Karpas-422 (cell line): ENCODE results near the gene MIER2. TPM values are rescaled to one million over a fixed set of nuclear protein-coding genes. Genes with fewer than 3 reads are reported as not detected.
"Not testable (repeated sequence)": the region's sequence is repeated elsewhere in the genome, so short reads cannot be mapped to it uniquely, and the experiment has no call there.

Experiments
- DNase-seq: peaks from one replicate; pipeline ENCODE4 v3.0.0-alpha.2; 2015
- H2AFZ ChIP-seq: fragments of 200-600 bp; sonication (generic); 2 replicates; pipeline ENCODE4 v1.6.1; 2014; ENCODE audit warnings: antibody characterized with exemption, low read length, mixed read lengths
- H3K27ac ChIP-seq: fragments of 200-600 bp; sonication (generic); 2 replicates; pipeline ENCODE4 v1.5.1; 2014; ENCODE audit warnings: mild to moderate bottlenecking, low read length, moderate library complexity
- H3K27me3 ChIP-seq: fragments of 200-600 bp; sonication (generic); 2 replicates; pipeline ENCODE4 v1.6.1; 2014; ENCODE audit warnings: low read length, mixed read lengths
- H3K36me3 ChIP-seq: fragments of 200-600 bp; sonication (generic); 2 replicates; pipeline ENCODE4 v1.6.1; 2014; ENCODE audit warnings: low read length, mixed read lengths; ENCODE audit not compliant: insufficient read depth
- H3K4me1 ChIP-seq: fragments of 200-600 bp; sonication (generic); 2 replicates; pipeline ENCODE4 v1.6.1; 2014; ENCODE audit warnings: mild to moderate bottlenecking, low read length, mixed read lengths
- H3K4me2 ChIP-seq: fragments of 200-600 bp; sonication (generic); 2 replicates; pipeline ENCODE4 v1.6.1; 2014; ENCODE audit warnings: low read length, low read depth, mild to moderate bottlenecking; ENCODE audit not compliant: poor library complexity, severe bottlenecking
- H3K4me3 ChIP-seq: fragments of 200-600 bp; sonication (generic); 2 replicates; pipeline ENCODE4 v1.5.1; 2014; ENCODE audit warnings: mild to moderate bottlenecking, antibody characterized with exemption, low read length, mixed read lengths
- H3K79me2 ChIP-seq: fragments of 200-600 bp; sonication (generic); 2 replicates; pipeline ENCODE4 v1.6.1; 2014; ENCODE audit warnings: mild to moderate bottlenecking, low read length, mixed read lengths
- H3K9ac ChIP-seq: fragments of 200-600 bp; sonication (generic); 2 replicates; pipeline ENCODE4 v1.6.0; 2014; ENCODE audit warnings: low read length
- H3K9me2 ChIP-seq: fragments of 200-600 bp; sonication (generic), shearing (Covaris generic); replicated peaks from 2 replicates; pipeline ENCODE4 v1.6.0; 2014; ENCODE audit warnings: mild to moderate bottlenecking, low read length, moderate library complexity; ENCODE audit not compliant: insufficient read depth
- H3K9me3 ChIP-seq: fragments of 300-700, 200-600 bp; sonication (generic); 2 replicates; pipeline ENCODE4 v1.6.1; 2014; ENCODE audit warnings: low read length, mixed read lengths
- H4K20me1 ChIP-seq: fragments of 200-600 bp; sonication (generic); 2 replicates; pipeline ENCODE4 v1.6.1; 2014; ENCODE audit warnings: mild to moderate bottlenecking, antibody characterized with exemption, low read length, low read depth; ENCODE audit not compliant: insufficient read depth
- total RNA-seq: library from RNA; depleted of rRNA; stranded (reverse); fragments of >200 nt; shearing (Covaris generic); gene quantifications from 2 replicates; pipeline ENCODE4 v1.2.3, GENCODE V29; 2014; ENCODE audit warnings: low replicate concordance

Gene MIER2
- total RNA-seq, 1 experiment from 2014 or later = 15.3 TPM

DNA sequence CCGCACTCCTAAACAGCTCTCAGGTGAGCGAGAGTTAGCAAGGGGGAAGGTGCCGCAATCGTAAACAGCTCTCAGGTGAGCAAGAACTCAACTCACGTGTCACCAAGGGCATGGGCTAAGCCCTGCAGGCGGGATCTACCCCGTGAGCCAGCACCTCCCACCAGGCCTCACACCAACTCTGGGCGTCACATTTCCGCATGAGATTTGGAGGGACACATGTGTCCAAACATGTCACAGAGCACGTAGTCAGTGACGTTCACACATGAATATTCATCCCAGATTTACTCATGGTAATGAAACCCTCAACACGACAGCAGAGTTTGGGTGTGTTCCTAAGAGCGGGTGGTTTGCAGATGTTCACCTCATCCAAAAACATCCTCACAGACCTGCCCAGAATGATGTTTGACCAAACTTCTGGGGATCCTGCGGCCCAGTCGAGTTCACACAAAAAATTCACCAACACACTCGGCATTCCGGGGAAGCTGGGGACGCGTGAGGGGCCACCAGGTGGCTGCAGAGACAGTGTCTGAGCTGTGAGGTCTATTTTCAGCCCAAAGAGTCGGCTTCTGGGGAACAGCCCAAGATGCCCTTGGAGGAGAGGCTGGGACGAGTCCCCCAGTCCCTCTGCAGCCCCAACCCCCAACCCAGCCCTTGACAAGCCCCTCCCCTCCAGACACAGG is 44.8 kb upstream of the MIER2 start:
- H3K27me3 ChIP-seq = no peaks in the 10 kb centered on the region
- H3K4me2 ChIP-seq = no peak overlapping the region
- no peak overlapping the region for H2AFZ ChIP-seq
- peaks cover 13% of the 10 kb centered on the region; the same call in 1 of the 2 replicates for H3K9me3 ChIP-seq
- no peaks in the 10 kb centered on the region for H3K36me3 ChIP-seq
- H3K27ac ChIP-seq = no peak overlapping the region
- no peak overlapping the region for H3K9ac ChIP-seq
- DNase-seq = no peak
- no peaks in the 10 kb centered on the region for H3K9me2 ChIP-seq
- H3K4me3 ChIP-seq = no peak overlapping the region
- H3K79me2 ChIP-seq = no peaks in the 10 kb centered on the region
- H4K20me1 ChIP-seq = no peaks in the 10 kb centered on the region
- no peaks in the 10 kb centered on the region for H3K4me1 ChIP-seq

GRCh38 chr19:388691-389090 is 44.1 kb upstream of the MIER2 start:
- Histone ChIP-seq H3K4me3 (no peak overlapping the region), H3K4me2 (no peak overlapping the region), H2AFZ (no peak overlapping the region), H3K9me2 (no peaks in the 10 kb centered on the region), H4K20me1 (no peaks in the 10 kb centered on the region), H3K4me1 (no peaks in the 10 kb centered on the region), H3K27me3 (no peaks in the 10 kb centered on the region), H3K9me3 (peaks cover 13% of the 10 kb centered on the region; the same call in 1 of the 2 replicates), H3K27ac (no peak overlapping the region), H3K9ac (no peak overlapping the region), H3K36me3 (no peaks in the 10 kb centered on the region), H3K79me2 (no peaks in the 10 kb centered on the region)
- DNase-seq = no peak

GRCh38 chr19:387777-388176 is 43.2 kb upstream of the MIER2 start:
- Histone ChIP-seq H3K36me3 (no peaks in the 10 kb centered on the region), H3K27ac (no peak overlapping the region), H2AFZ (no peak overlapping the region), H3K4me1 (peaks cover 2% of the 10 kb centered on the region; the same call in 1 of the 2 replicates), H4K20me1 (no peaks in the 10 kb centered on the region), H3K4me3 (no peak overlapping the region), H3K27me3 (no peaks in the 10 kb centered on the region), H3K9ac (no peak overlapping the region), H3K9me3 (peaks cover 17% of the 10 kb centered on the region; the same call in 1 of the 2 replicates), H3K79me2 (no peaks in the 10 kb centered on the region), H3K9me2 (no peaks in the 10 kb centered on the region), H3K4me2 (no peak overlapping the region)
- no peak for DNase-seq

- H3K4me1 ChIP-seq = not testable (repeated sequence)
Measured at GRCh38 chr19:386632-387301, 42.2 kb upstream of the MIER2 start.

DNA sequence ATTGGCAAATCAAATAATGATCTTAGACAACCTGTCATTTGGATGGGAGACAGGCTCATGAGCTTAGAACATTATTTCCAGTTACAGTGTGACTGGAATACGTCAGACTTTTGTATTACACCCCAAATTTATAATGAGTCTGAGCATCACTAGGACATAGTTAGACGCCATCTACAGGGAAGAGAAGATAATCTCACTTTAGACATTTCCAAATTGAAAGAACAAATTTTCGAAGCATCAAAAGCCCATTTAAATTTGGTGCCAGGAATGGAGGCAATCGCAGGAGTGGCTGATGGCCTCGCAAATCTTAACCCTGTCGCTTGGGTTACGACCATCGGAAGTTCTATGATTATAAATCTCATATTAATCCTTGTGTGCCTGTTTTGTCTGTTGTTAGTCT is 41.6 kb upstream of the MIER2 start:
- H3K27ac ChIP-seq, DNase-seq, H3K4me1 ChIP-seq, H3K9me2 ChIP-seq, H3K27me3 ChIP-seq, H3K36me3 ChIP-seq, H3K4me2 ChIP-seq, H3K79me2 ChIP-seq, H4K20me1 ChIP-seq, H3K9ac ChIP-seq, H3K9me3 ChIP-seq, H2AFZ ChIP-seq, H3K4me3 ChIP-seq: not testable (repeated sequence)

More at GRCh38 chr19:386632-387301, 42.2 kb upstream of the MIER2 start:
- H3K9me3 ChIP-seq = peaks cover 10% of the 10 kb centered on the region; the same call in 1 of the 2 replicates
- H4K20me1 ChIP-seq, H3K9me2 ChIP-seq, DNase-seq, H3K4me3 ChIP-seq, H3K79me2 ChIP-seq, H3K27me3 ChIP-seq, H3K9ac ChIP-seq, H3K27ac ChIP-seq, H2AFZ ChIP-seq, H3K4me2 ChIP-seq, H3K36me3 ChIP-seq: not testable (repeated sequence)

DNA sequence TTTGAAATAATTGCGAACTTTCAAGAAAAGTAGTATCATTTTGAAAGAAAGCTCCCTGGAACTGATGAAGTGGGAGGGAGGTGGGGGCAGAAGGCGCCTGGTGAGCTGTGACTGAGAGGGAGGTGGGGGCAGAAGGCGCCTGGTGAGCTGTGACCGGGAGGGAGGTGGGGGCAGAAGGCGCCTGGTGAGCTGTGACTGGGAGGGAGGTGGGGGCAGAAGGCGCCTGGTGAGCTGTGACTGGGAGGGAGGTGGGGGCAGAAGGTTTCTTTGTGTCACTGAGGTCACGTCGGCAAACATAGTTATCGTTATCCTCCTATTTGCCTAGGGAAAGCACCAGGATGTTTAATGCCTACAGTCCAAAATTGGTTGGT is 40.2 kb upstream of the MIER2 start:
- no peak for DNase-seq
- Histone ChIP-seq H3K36me3 (no peaks in the 10 kb centered on the region), H4K20me1 (no peaks in the 10 kb centered on the region), H3K79me2 (no peaks in the 10 kb centered on the region), H3K4me3 (no peak overlapping the region), H3K9me2 (no peaks in the 10 kb centered on the region), H2AFZ (no peak overlapping the region), H3K9ac (no peak overlapping the region), H3K4me2 (no peak overlapping the region), H3K27me3 (no peaks in the 10 kb centered on the region), H3K27ac (no peak overlapping the region), H3K9me3 (peaks cover 7% of the 10 kb centered on the region; the same call in 1 of the 2 replicates), H3K4me1 (peaks cover 4% of the 10 kb centered on the region; the same call in 1 of the 2 replicates)

- no peak for DNase-seq
- Histone ChIP-seq H3K9me2 (no peaks in the 10 kb centered on the region), H3K9ac (no peak overlapping the region), H3K27ac (no peak overlapping the region), H3K4me3 (no peak overlapping the region), H3K4me1 (peaks cover 4% of the 10 kb centered on the region; the same call in 1 of the 2 replicates), H3K9me3 (peaks cover 7% of the 10 kb centered on the region; the same call in 1 of the 2 replicates), H3K79me2 (no peaks in the 10 kb centered on the region), H3K27me3 (no peaks in the 10 kb centered on the region), H2AFZ (no peak overlapping the region), H4K20me1 (no peaks in the 10 kb centered on the region), H3K36me3 (no peaks in the 10 kb centered on the region), H3K4me2 (no peak overlapping the region)
Measured at GRCh38 chr19:383922-384798, 39.6 kb upstream of the MIER2 start.

- Histone ChIP-seq H3K9ac (no peak overlapping the region), H3K9me3 (peaks cover 7% of the 10 kb centered on the region; the same call in 1 of the 2 replicates), H3K27me3 (no peaks in the 10 kb centered on the region), H3K4me1 (peaks cover 4% of the 10 kb centered on the region; the same call in 1 of the 2 replicates), H3K4me3 (no peak overlapping the region), H4K20me1 (no peaks in the 10 kb centered on the region), H2AFZ (no peak overlapping the region), H3K9me2 (no peaks in the 10 kb centered on the region), H3K79me2 (no peaks in the 10 kb centered on the region), H3K36me3 (no peaks in the 10 kb centered on the region), H3K4me2 (no peak overlapping the region), H3K27ac (peak overlapping the region; percentile 15; the same call in 1 of the 2 replicates)
- no peak for DNase-seq
Measured at GRCh38 chr19:383040-383439, 38.4 kb upstream of the MIER2 start.
